Measurements from ENCODE around the gene OXLD1. TPM values are rescaled to one million over a fixed set of nuclear protein-coding genes. Genes with fewer than 3 reads are reported as not detected.
A peak's percentile ranks its signal among the peaks of the same experiment; 100 is the strongest.

OXLD1 gene
- total RNA-seq, 1 donor from 2014 or later = 24.7 TPM

GRCh38 chr17:81615401-81615930, 50.9 kb downstream of the OXLD1 start:
- Mint-ChIP-seq H3K36me3 (ENCODE audit: unreplicated experiment) (peaks cover 7% of the 10 kb centered on the region), H3K27me3 (ENCODE audit: unreplicated experiment) (peaks cover 12% of the 10 kb centered on the region), H3K4me3 (ENCODE audit: unreplicated experiment) (peak overlapping the region; percentile 87), H3K4me1 (ENCODE audit: low read depth, unreplicated experiment) (peaks cover 43% of the 10 kb centered on the region), H3K27ac (ENCODE audit: unreplicated experiment) (peak overlapping the region; percentile 98), H3K9me3 (ENCODE audit: unreplicated experiment) (peaks cover 21% of the 10 kb centered on the region)
- no peak for TF ChIP-seq CTCF (IDR thresholded peaks at IDR 0.05; ENCODE audit: partially characterized antibody, unreplicated experiment)
- peak; percentile 30 for DNase-seq

Small RNAs within 50 kb of the gene (microRNA-seq; reads per million reads assigned to microRNA genes)
- 6.9 reads per million, percentile 39 among the genes with 10 or more reads in this experiment for gene MIR6786 (ENCODE audit: unreplicated experiment)

Other genes with a start within 250 kb of the OXLD1 start
- 5,342 TPM for gene ACTG1, start 153.8 kb downstream of the OXLD1 start, total RNA-seq (ENCODE audit: unreplicated experiment)
- gene FSCN2, start 138.2 kb downstream of the OXLD1 start, total RNA-seq (ENCODE audit: unreplicated experiment) = 6.1 TPM
- gene FAAP100, start 114.3 kb downstream of the OXLD1 start, total RNA-seq (ENCODE audit: unreplicated experiment) = 56.5 TPM
- gene NPLOC4, start 29.5 kb downstream of the OXLD1 start, total RNA-seq (ENCODE audit: unreplicated experiment) = 137 TPM
- not detected for gene TSPAN10, start 29.4 kb downstream of the OXLD1 start, total RNA-seq (ENCODE audit: unreplicated experiment)
- not detected for gene PDE6G, start 10.1 kb downstream of the OXLD1 start, total RNA-seq (ENCODE audit: unreplicated experiment)
- 33.8 TPM for gene CCDC137, start 132 bp upstream of the OXLD1 start, total RNA-seq (ENCODE audit: unreplicated experiment)
- 55.2 TPM for gene ARL16, start 17.2 kb upstream of the OXLD1 start, total RNA-seq (ENCODE audit: unreplicated experiment)
- gene HGS, start 17.4 kb upstream of the OXLD1 start, total RNA-seq (ENCODE audit: unreplicated experiment) = 167 TPM
- 57.7 TPM for gene MRPL12, start 36.8 kb upstream of the OXLD1 start, total RNA-seq (ENCODE audit: unreplicated experiment)
- gene SLC25A10, start 45.7 kb upstream of the OXLD1 start, total RNA-seq (ENCODE audit: unreplicated experiment) = 60.8 TPM
- gene GCGR, start 137.5 kb upstream of the OXLD1 start, total RNA-seq (ENCODE audit: unreplicated experiment) = 6.7 TPM
- gene MCRIP1, start 166.7 kb upstream of the OXLD1 start, total RNA-seq (ENCODE audit: unreplicated experiment) = 218 TPM
- 0.81 TPM for gene PPP1R27, start 168.4 kb upstream of the OXLD1 start, total RNA-seq (ENCODE audit: unreplicated experiment)
- gene P4HB, start 193.9 kb upstream of the OXLD1 start, total RNA-seq (ENCODE audit: unreplicated experiment) = 259 TPM
- 432 TPM for gene ARHGDIA, start 204.7 kb upstream of the OXLD1 start, total RNA-seq (ENCODE audit: unreplicated experiment)
- gene ALYREF, start 225.0 kb upstream of the OXLD1 start, total RNA-seq (ENCODE audit: unreplicated experiment) = 80.6 TPM
- 118 TPM for gene ANAPC11, start 225.1 kb upstream of the OXLD1 start, total RNA-seq (ENCODE audit: unreplicated experiment)
- 0.96 TPM for gene NPB, start 235.6 kb upstream of the OXLD1 start, total RNA-seq (ENCODE audit: unreplicated experiment)
- 63.0 TPM for gene PCYT2, start 244.8 kb upstream of the OXLD1 start, total RNA-seq (ENCODE audit: unreplicated experiment)